HepG2 (cell line): ENCODE results near the gene FAAP20. TPM values are rescaled to one million over a fixed set of nuclear protein-coding genes. Genes with fewer than 3 reads are reported as not detected.

ENCODE experiments used
- ATAC-seq: fragments of 200-7000 bp; cut with Tn5 transposase; 3 replicates; pipeline ENCODE4 v1.9.1; 2020; ENCODE audit warnings: mild to moderate bottlenecking, moderate library complexity
- BruUV-seq: library from RNA; stranded (reverse); fragments of 400-500 nt; replicated peaks from 2 replicates; lab custom pipeline; 2021; lab: Mats Ljungman, UMichigan
- CTCF ChIA-PET: fragments of 300-600 bp; formaldehyde crosslinking; extraction: SDS; loops from one replicate; lab custom pipeline; 2021; ENCODE audit warnings: low total read pairs, inconsistent platforms, low intra/inter-chr PET ratio; lab: Yijun Ruan, JAX
- POLR2A ChIA-PET: fragments of 350-600 bp; sonication (Branson Sonifier 250); formaldehyde crosslinking; loops from one replicate; lab custom pipeline; 2020; ENCODE audit warnings: antibody characterized with exemption, inconsistent platforms; lab: Yijun Ruan, JAX
- DNase-seq: peaks from one replicate; pipeline ENCODE4 v3.0.0-alpha.2; 2015; ENCODE audit warnings: low spot score
- FAIRE-seq: peaks from 3 replicates; lab custom pipeline; 2011; peaks lifted over from hg19 to GRCh38; lab: Jason Lieb, UNC
- H2AFZ ChIP-seq: one replicate; pipeline ENCODE4 v1.6.1; 2011; ENCODE audit warnings: low read length, inconsistent platforms
- H3K27ac ChIP-seq: fragments of 300-600 bp; 3 replicates; pipeline ENCODE4 v1.8.0; 2011; ENCODE audit warnings: mixed run types, mild to moderate bottlenecking, mixed read lengths, low read length, inconsistent platforms; ENCODE audit not compliant: insufficient read depth; ENCODE audit errors: extremely low read length
- H3K27me3 ChIP-seq, 2 experiments: fragments of 200-600 bp in 1 of 2; 2 replicates in 1 of 2; 3 replicates in 1 of 2; pipeline versions ENCODE4 v1.6.0 to v1.8.0; 2011; ENCODE audit warnings: low read length in 2 of 2, mild to moderate bottlenecking in 2 of 2, moderate library complexity in 2 of 2, inconsistent platforms in 1 of 2; ENCODE audit not compliant: insufficient read depth in 2 of 2, control insufficient read depth in 1 of 2
- H3K36me3 ChIP-seq, 2 experiments: fragments of 200-600 bp in 1 of 2; replicated peaks in 1 of 2; 2 replicates in 1 of 2; 3 replicates in 1 of 2; pipeline versions ENCODE4 v1.5.1 to v1.8.0; 2011; ENCODE audit warnings: low read length in 2 of 2, inconsistent platforms in 1 of 2; ENCODE audit not compliant: insufficient read depth in 2 of 2, control insufficient read depth in 1 of 2
- H3K4me1 ChIP-seq: 2 replicates; pipeline ENCODE4 v1.5.1; 2012; ENCODE audit warnings: low read length, inconsistent platforms; ENCODE audit not compliant: insufficient read depth
- H3K4me2 ChIP-seq: 2 replicates; pipeline ENCODE4 v1.6.0; 2011; ENCODE audit warnings: low read depth, low read length, inconsistent platforms
- H3K4me3 ChIP-seq, 3 experiments: fragments of 200-600 bp in 1 of 3; sonication (generic), shearing (Covaris generic) in 1 of 3; replicated peaks in 1 of 3; 2 replicates each; pipeline ENCODE4 v1.5.1; 2011 to 2016; ENCODE audit warnings: low read length in 3 of 3, inconsistent platforms in 2 of 3, low read depth in 2 of 3, mild to moderate bottlenecking in 2 of 3, control low read depth in 1 of 3, mixed read lengths in 1 of 3; ENCODE audit not compliant: insufficient read depth in 1 of 3
- H3K79me2 ChIP-seq: one replicate; pipeline ENCODE4 v1.6.1; 2011; ENCODE audit warnings: low read length, inconsistent platforms; ENCODE audit not compliant: insufficient read depth
- H3K9ac ChIP-seq: 2 replicates; pipeline ENCODE4 v1.6.0; 2011; ENCODE audit warnings: mild to moderate bottlenecking, low read depth, low read length, inconsistent platforms; ENCODE audit not compliant: insufficient read depth
- H3K9me3 ChIP-seq: 2 replicates; pipeline ENCODE4 v1.5.1; 2012; ENCODE audit warnings: mild to moderate bottlenecking, low read length
- H4K20me1 ChIP-seq: 2 replicates; pipeline ENCODE4 v1.6.0; 2011; ENCODE audit warnings: inconsistent platforms, mild to moderate bottlenecking, low read length, moderate library complexity; ENCODE audit not compliant: insufficient read depth
- AGO2 ChIP-seq: fragments of 200-400 bp; formaldehyde crosslinking; optimal IDR thresholded peaks from 2 replicates; pipeline ENCODE3; 2017; ENCODE audit warnings: mild to moderate bottlenecking, low read depth, low read length, moderate library complexity
- ATF4 ChIP-seq, 2 experiments: fragments of 450-650 bp in 1 of 2; sonication (generic) in 1 of 2; formaldehyde crosslinking; IDR thresholded peaks; 2 replicates each; pipeline versions ENCODE4 v1.5.0 to v1.8.0; 2020 to 2022; ENCODE audit warnings: mild to moderate bottlenecking in 1 of 2, missing genetic modification reagents in 1 of 2
- FUBP1 ChIP-seq: sonication (generic); formaldehyde crosslinking; IDR thresholded peaks from 2 replicates; pipeline ENCODE4 v1.5.1; 2020; ENCODE audit warnings: missing genetic modification reagents, mild to moderate bottlenecking, borderline replicate concordance
- HIC2 ChIP-seq: sonication (generic); formaldehyde crosslinking; IDR thresholded peaks from 2 replicates; pipeline ENCODE4 v1.9.0; 2022; ENCODE audit warnings: low read depth, missing genetic modification reagents
- HNRNPL ChIP-seq: fragments of 200-400 bp; formaldehyde crosslinking; IDR thresholded peaks from 2 replicates; pipeline ENCODE4 v1.6.1; 2017; ENCODE audit warnings: mild to moderate bottlenecking, low read depth, low read length
- MAFF ChIP-seq: IDR thresholded peaks from 2 replicates; pipeline ENCODE4 v1.6.1; 2011; ENCODE audit warnings: low read depth, low read length, improper control_type of control experiment
- MIXL1 ChIP-seq: IDR thresholded peaks from 2 replicates; pipeline ENCODE4 v1.6.1; 2016
- ZBTB33 ChIP-seq: sonication (generic); formaldehyde crosslinking; IDR thresholded peaks from 2 replicates; pipeline ENCODE4 v1.4.0; 2020; ENCODE audit warnings: missing genetic modification reagents
- ZFP36L1 ChIP-seq: sonication (generic); formaldehyde crosslinking; IDR thresholded peaks from 2 replicates; pipeline ENCODE4 v1.8.0; 2022; ENCODE audit warnings: mild to moderate bottlenecking, missing genetic modification reagents, moderate library complexity
- ZFP41 ChIP-seq: sonication (generic); formaldehyde crosslinking; IDR thresholded peaks from 2 replicates; pipeline ENCODE4 v1.4.0; 2020; ENCODE audit warnings: mild to moderate bottlenecking, missing genetic modification reagents, borderline replicate concordance
- ZFX ChIP-seq: sonication (generic); formaldehyde crosslinking; IDR thresholded peaks from 2 replicates; pipeline ENCODE4 v1.4.0; 2020; ENCODE audit warnings: mild to moderate bottlenecking, low read depth, missing genetic modification reagents, moderate library complexity
- ZNF3 ChIP-seq: IDR thresholded peaks from 2 replicates; pipeline ENCODE4 v1.7.0; 2017; ENCODE audit warnings: inconsistent platforms
- ZNF317 ChIP-seq: sonication (generic); formaldehyde crosslinking; IDR thresholded peaks from 2 replicates; pipeline ENCODE4 v1.5.0; 2020; ENCODE audit warnings: mild to moderate bottlenecking, missing genetic modification reagents
- ZNF362 ChIP-seq: sonication (generic); formaldehyde crosslinking; IDR thresholded peaks from 2 replicates; pipeline ENCODE4 v1.4.0; 2020; ENCODE audit warnings: missing genetic modification reagents, mild to moderate bottlenecking, borderline replicate concordance
- ZNF749 ChIP-seq: sonication (generic); formaldehyde crosslinking; IDR thresholded peaks from 2 replicates; pipeline ENCODE4 v1.8.0; 2022; ENCODE audit warnings: mild to moderate bottlenecking, missing genetic modification reagents, moderate library complexity, borderline replicate concordance
- WGBS: methylation state at CpG from one replicate; pipeline ENCODE4 v1.1.6; 2017; ENCODE audit warnings: low lambda C conversion rate; 5-methylcytosine and 5-hydroxymethylcytosine counted together
- in situ Hi-C: cut with HindIII; loops from 2 replicates; pipeline ENCODE4 v1.10.0; 2017; ENCODE audit warnings: low pct_unique_long_range_greater_than_20kb; ENCODE audit not compliant: extremely low pct_ligation_motif_present
- intact Hi-C: fragments of 100-400 bp; cut with micrococcal nuclease; formaldehyde crosslinking; loops from one replicate; pipeline ENCODE4 v1.10.0; 2022; ENCODE audit not compliant: unreplicated experiment
- polyA plus RNA-seq, 8 experiments: library from polyadenylated mRNA; depleted of rRNA in 3 of 8; stranded (reverse) in 7 of 8; unstranded in 1 of 8; fragments of >200 nt; fragmentation: Illumina TruSeq in 4 of 8; extraction: Trizol in 4 of 8; gene quantifications; 2 replicates each; pipeline versions ENCODE4 v1.2.1 to v1.2.3, GENCODE V29; 2011 to 2016; ENCODE audit warnings: low read depth in 4 of 8, missing spikeins in 1 of 8, mixed read lengths in 1 of 8; ENCODE audit not compliant: insufficient read depth in 1 of 8
- total RNA-seq, 5 experiments: library from RNA; depleted of rRNA; stranded (reverse); fragments of >200 nt; fragmentation: Illumina TruSeq; extraction: Trizol; gene quantifications; 2 replicates each; pipeline ENCODE4 v1.2.3, GENCODE V29; 2016; ENCODE audit warnings: low read depth in 1 of 5

Gene FAAP20
- total and polyA plus RNA-seq, 2 of the 13 experiments (the other 11 are each of a cell fraction or from before 2014, with no cell fraction given) = 9.6 to 10.8 TPM

GRCh38 chr1:2224631-2225428 lies 30.3 kb upstream of the FAAP20 start:
- ATAC-seq (no peak), FAIRE-seq (no peak), DNase-seq (no peak)
- H3K36me3 ChIP-seq = no peaks in the 10 kb centered on the region
- H2AFZ ChIP-seq = no peak overlapping the region
- H3K27ac ChIP-seq = no peak overlapping the region
- no peak overlapping the region for H3K9ac ChIP-seq
- ChIA-PET POLR2A (interaction anchor here (1.0 kb wide), 2 partner anchors 9 to 18 kb away, joined by 3 read pairs; no protein-coding TSS in a partner anchor), CTCF (no interaction called here)
- H3K9me3 ChIP-seq = no peaks in the 10 kb centered on the region
- intact Hi-C loops (no loop called here), in situ Hi-C loops (no loop called here)
- no peak overlapping the region for H3K4me2 ChIP-seq
- no peaks in the 10 kb centered on the region; a peak in 2 of 5 replicates for H3K27me3 ChIP-seq
- H4K20me1 ChIP-seq = peaks cover 10% of the 10 kb centered on the region
- BruUV-seq = no TSS peak
- H3K4me1 ChIP-seq = peaks cover 39% of the 10 kb centered on the region
- peaks cover 13% of the 10 kb centered on the region for H3K79me2 ChIP-seq
- no peak overlapping the region for H3K4me3 ChIP-seq
- WGBS = 54% methylated on average over 10 of the region's 18 CpGs
- 0 out of 2 replicates have a peak, but pooled peaks have one; percentile 14 for TF ChIP-seq ZNF3 (CRISPR knock-in tag)
- peak; percentile 69; the same call in 1 of the 2 replicates for TF ChIP-seq HNRNPL
- peak; percentile 37; the same call in 1 of the 2 replicates for TF ChIP-seq ZNF362 (CRISPR knock-in tag)
- peak; percentile 54 for TF ChIP-seq AGO2
- TF ChIP-seq ZFX (CRISPR knock-in tag) = no peak
- TF ChIP-seq MAFF = no peak
- no peak for TF ChIP-seq FUBP1 (CRISPR knock-in tag)
- TF ChIP-seq ZNF317 = peak; percentile 66; the same call in 1 of the 2 replicates
- peak; percentile 41; the same call in 1 of the 2 replicates for TF ChIP-seq ZBTB33 (CRISPR knock-in tag)
- TF ChIP-seq ATF4 (CRISPR knock-in tag; IDR thresholded peaks at IDR 0.05) = no peak
- TF ChIP-seq ZFP41 (CRISPR knock-in tag) = no peak
- TF ChIP-seq ZNF749 (CRISPR knock-in tag) = no peak
- no peak for TF ChIP-seq ZFP36L1 (CRISPR knock-in tag)
- TF ChIP-seq MIXL1 = no peak
- 0 out of 2 replicates have a peak, but pooled peaks have one; percentile 8 for TF ChIP-seq HIC2
